VCaP (cell line): ENCODE data around the gene KIF12.

Experiments
- H3K27ac ChIP-seq: fragments of 450-650 bp; 2 replicates; pipeline ENCODE4 v1.5.1; 2017
- TF ChIP-seq, protein P1 (sequence below): fragments of 450-650 bp; conservative IDR thresholded peaks from 2 replicates; pipeline ENCODE4 v1.5.1; 2017; ENCODE audit warnings: mild to moderate bottlenecking, moderate library complexity

The KIF12 gene

DNA sequence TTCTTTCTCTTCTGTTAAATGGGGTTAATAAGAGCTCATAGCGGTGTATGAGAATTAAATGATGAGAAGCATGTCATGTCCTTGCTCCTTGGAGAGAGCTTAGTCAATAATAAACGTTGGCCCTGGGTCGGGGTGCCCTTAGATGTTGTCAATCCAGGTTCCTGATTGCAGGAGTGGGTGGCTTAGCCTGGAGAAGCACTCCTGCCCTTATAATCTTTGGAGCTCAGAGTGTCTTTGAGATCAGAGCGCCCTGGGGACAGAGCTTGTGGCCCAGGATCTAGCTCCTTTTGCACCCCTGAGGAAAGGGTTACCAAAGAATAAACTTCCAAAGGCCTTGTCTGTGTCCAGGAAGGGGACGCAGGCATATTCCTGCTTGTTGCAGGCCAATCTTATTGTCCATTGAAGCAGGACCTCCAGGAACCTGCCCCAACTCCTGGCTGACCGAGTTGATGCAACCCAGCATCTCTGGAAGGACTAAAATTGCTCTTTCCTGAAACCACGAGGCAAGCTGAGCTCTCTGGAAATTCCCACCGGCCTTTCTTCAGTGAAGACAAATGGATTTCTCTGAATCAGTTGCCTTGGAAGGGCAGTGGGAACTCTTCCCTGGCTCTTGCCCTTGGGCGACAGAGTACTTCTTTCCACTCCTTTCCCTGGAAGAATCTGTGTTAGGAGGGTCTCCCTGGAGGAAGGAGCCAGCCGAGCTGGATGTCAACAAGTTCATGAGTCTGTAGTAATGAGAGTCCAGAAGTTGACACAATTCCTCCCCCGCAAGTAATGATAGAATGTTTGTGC is 14.6 kb downstream of the KIF12 start:
- TF ChIP-seq, protein P1, sequence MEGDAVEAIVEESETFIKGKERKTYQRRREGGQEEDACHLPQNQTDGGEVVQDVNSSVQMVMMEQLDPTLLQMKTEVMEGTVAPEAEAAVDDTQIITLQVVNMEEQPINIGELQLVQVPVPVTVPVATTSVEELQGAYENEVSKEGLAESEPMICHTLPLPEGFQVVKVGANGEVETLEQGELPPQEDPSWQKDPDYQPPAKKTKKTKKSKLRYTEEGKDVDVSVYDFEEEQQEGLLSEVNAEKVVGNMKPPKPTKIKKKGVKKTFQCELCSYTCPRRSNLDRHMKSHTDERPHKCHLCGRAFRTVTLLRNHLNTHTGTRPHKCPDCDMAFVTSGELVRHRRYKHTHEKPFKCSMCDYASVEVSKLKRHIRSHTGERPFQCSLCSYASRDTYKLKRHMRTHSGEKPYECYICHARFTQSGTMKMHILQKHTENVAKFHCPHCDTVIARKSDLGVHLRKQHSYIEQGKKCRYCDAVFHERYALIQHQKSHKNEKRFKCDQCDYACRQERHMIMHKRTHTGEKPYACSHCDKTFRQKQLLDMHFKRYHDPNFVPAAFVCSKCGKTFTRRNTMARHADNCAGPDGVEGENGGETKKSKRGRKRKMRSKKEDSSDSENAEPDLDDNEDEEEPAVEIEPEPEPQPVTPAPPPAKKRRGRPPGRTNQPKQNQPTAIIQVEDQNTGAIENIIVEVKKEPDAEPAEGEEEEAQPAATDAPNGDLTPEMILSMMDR = no peak

GRCh38 chr9:114083666-114084065 is 15.4 kb downstream of the KIF12 start:
- peak overlapping the region; percentile 99 for H3K27ac ChIP-seq
- TF ChIP-seq, protein P1 = no peak

More for the DNA sequence above, 14.6 kb downstream of the KIF12 start:
- no peak overlapping the region for H3K27ac ChIP-seq

DNA sequence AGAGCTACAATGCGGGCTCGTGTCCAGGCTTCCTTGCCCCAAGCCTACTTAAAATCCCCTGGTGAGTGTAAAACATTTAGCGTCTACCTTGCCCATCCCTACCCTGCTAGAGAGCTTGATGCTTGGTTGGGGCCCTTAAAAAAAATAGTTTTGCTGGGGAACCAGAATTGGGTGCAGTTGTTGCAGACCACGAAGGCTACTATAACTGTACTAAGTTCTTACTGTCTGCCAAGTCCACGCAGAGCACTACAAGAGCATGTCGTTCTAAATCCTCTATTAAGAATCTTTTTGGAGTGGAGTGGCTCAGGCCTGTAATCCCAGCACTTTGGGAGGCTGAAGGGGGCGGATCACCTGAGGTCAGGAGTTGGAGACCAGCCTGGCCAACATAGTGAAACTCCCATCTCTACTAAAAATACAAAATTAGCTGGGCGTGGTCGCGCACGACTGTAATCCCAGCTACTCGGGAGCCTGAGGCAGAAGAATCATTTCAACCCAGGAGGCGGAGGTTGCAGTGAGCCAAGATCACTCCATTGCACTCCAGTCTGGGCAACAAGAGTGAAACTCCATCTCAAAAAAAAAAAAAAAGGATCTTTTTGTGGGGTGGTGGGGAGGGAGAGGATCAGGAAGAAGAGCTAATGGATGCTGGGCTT is 16.2 kb downstream of the KIF12 start:
- peak overlapping the region; percentile 99 for H3K27ac ChIP-seq
- TF ChIP-seq, protein P1 = peak; percentile 20

DNA sequence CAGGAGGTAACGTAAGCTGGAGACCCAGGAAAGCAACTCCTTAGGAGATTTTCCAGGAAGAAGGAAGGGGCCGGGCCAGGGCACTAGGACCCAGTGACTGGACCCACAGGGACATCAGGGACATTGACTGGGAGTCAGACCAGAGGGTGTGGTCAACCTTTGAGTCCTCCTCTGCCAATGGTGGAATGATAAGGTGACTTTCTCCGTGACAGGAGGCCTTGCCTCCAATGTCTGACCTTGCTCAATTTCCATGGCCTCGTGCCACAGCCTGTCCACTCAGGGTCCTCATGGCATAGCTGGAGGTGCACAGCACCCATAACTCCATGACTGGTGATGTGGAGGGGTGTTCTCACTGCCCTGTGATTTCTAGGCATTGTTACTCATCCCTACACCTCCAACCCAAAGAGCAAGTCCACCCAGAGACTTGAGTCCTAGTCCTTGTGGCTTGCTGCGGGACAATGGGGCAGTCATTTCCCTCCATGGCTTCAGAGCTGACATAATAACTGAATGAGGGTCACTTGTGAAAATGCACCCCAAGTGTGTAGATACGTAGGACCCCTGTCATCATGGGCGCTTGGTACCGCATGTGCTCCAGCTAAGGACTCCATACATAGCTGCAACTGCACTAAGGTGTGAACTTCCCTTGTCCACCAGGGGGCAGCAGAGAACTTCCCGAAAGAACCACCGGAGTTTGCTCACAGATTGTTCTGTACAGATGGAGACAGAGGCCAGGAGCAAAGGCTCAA is 16.9 kb downstream of the KIF12 start:
- peak overlapping the region; percentile 99 for H3K27ac ChIP-seq
- TF ChIP-seq, protein P1 = peak; percentile 94

- TF ChIP-seq, protein P1 = no peak
- H3K27ac ChIP-seq = peak overlapping the region; percentile 99
Observed at GRCh38 chr9:114081441-114082016, 17.6 kb downstream of the KIF12 start.

DNA sequence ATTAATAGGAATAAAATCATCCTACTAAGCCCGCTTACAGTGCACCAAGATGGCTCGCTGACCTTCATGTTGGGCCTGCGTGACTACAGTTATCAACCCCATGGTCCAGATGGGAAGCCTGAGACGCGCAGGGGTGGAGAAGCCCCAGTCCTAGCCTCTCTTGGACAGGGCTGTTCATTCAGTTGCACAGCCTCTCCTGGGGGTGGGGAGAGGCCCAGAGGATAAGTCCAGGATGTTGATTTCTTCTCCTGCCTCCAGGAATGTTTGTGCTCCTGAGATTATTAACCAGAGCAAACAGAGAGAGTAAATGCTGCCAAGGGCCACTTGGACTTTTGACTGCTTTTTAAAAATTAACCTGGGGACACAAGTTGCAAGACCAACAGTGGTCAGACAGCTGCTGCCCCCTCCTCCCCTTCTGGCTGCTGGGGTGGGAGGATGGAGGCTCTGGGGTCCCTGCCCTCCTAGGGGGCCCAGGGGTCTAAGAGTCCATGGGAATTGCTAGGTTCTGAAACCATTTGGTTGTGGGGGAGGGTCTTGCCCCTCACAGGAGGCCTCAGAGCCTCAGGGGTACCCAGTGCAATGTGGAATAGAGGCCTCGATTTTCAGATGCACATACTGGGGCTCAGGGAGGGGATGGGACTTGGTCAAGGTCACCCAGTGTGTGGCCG is 18.2 kb downstream of the KIF12 start:
- TF ChIP-seq, protein P1 = no peak
- H3K27ac ChIP-seq = peak overlapping the region; percentile 99
